HG03521 (cell line): ENCODE measurements around the gene WNK2.

Source experiments
- ATAC-seq: cut with Tn5 transposase; IDR thresholded peaks from one replicate; pipeline ENCODE4 v1.9.1; 2021; ENCODE audit warnings: mild to moderate bottlenecking, moderate library complexity; ENCODE audit not compliant: unreplicated experiment

WNK2 gene

DNA sequence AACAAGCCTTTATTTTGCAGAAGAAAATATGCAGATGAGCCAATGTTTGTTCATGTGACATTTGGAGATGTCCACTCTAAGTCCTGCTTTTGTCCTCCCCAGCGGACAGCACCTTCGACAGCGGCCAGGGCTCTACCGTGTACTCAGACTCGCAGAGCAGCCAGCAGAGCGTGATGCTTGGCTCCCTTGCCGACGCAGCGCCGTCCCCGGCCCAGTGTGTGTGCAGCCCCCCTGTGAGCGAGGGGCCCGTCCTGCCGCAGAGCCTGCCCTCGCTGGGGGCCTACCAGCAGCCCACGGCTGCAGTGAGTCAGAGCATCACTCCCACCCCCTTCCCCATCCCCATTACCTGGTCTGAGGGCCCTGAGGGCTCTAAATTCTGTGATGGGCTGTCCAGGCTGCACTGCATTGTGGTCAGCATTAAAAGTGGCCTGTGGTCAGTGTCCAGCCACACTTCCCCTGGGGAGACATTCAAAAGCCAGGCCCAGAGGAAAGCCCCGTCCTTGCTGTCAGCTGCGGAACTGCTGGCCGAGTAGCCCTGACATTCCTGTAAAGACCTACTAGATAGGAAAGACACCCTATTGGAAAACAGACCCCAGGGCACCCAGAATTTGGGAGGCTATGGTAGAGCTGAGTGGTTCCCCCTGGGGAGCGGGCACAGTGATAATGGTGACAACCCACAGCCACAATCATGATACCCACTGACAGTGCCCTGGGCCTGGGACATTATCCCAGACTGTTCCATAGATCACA, 69.0 kb downstream of the WNK2 start:
- ATAC-seq = no peak

DNA sequence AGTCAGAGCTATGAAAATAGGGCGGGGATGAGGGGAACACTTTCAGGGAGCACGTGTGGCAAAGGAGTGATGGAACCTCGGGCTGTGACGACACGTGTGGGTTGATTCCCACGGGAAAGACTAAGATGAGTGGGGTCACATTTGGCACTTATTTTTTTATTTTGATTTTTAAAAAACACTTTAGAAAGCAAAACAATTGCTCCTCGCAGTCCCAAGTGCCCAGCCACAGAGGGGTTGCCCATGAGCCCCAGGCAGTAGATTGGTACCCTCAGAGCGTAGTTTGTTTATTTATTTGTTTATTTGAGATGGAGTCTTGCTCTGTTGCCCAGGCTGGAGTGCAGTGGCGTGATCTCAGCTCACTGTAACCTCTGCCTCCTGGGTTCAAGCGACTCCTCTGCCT, 69.7 kb downstream of the WNK2 start:
- no peak for ATAC-seq

DNA sequence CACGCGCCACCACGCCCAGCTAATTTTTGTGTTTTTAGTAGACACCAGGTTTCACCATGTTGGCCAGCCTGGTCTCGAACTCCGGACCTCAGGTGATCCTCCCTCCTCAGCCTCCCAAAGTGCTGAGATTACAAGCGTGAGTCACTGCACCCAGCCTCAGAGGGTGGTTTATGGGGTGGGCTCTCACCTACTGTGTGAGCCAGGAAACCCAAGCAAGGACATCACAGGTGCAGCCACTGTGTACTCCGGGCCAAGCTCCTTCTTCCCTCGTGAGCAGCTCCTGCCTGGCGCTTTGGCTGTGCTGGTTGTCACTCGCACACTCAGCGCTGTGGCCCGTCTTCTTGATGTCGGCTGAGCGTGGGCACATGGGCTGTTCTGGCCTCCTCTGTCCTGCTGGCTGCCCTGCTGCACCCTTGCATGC, 70.1 kb downstream of the WNK2 start:
- no peak for ATAC-seq

DNA sequence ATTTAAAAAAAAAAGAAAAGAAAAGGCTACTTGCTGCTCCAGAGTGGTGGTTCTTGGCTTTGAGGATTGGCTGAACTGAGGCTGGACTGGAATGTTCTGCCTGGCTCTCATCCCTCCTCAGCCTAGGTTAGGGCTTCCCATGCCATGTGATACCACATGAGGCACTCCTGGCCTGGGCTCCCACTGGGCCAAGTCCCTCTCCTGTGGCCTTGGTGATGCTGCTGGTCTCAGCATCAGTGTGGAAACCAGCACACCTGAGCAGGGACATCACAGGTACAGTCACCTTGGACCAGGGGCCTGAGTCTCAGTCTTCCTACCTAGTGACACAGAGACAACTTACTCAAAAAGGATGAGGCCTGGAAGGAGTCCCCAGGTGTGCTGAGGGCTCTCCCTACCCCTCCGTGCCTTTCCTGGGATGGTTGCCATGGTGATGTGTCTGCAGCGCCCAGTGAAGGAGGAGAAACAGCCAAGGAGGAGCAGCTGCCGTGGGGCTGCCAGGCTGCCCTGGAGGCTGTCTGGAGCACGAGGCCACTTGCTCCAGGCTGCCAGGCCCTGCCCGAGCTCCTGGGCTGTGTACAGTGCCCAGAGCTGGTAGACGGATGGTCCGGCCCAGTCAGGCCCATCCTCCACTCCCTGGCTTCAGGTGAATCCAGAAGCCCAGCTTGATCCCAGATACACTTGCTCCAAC, 71.0 kb downstream of the WNK2 start:
- no peak for ATAC-seq

DNA sequence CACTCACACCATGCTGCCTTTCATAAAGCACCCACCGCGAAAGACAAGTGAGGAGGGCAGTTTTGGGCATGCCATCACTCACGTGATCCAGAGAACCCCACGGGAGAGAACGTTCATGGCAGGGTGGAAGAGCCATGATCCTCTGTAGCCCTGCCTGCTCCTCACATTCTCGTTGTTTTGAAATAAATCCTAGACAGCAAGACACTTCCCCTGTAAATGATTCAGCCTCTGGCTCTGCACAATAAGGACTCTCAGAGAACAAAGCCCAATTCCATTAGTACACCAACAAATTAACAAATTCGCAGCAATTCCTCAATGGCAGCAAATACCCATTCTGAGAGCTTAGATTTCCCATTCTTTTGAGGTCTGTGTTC, 71.5 kb downstream of the WNK2 start:
- no peak for ATAC-seq

DNA sequence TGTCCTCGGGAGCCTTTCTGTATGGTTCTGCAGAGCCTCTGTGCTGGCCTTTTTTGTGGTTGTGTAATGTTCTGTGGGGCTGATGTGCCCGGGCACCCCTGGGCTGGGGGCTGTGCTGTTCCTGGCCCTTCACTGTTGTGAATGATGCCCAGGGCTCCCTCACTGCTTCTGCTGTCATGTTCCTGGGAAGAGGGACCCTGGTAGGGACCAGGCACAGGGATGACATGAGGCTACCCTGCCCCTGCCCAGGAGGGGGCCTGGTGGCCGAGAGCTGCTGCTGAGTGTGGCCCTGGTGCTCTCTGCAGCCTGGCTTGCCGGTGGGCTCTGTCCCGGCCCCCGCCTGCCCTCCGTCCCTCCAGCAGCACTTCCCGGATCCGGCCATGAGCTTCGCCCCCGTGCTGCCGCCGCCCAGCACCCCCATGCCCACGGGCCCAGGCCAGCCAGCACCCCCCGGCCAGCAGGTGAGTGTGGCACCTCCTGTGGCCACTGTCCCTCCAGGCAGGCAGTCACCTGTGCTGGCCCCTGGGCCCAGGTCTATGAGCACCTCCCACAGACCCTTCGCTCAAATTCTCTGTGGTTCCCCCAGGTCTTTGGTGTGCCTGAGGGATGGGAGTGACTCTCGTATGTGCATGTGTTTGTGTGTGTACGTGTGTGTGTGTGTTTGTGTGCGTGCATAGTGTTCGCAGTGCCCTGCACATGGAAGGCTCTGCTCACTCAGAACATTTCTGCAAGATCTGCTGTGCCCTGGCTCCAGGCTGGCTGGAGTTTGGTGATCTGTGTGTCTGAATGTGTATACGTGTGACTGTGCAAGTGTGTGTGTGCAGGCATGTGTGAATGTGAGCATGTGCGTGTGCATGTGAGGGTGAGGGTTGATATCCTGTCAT, 72.3 kb downstream of the WNK2 start:
- ATAC-seq = no peak

DNA sequence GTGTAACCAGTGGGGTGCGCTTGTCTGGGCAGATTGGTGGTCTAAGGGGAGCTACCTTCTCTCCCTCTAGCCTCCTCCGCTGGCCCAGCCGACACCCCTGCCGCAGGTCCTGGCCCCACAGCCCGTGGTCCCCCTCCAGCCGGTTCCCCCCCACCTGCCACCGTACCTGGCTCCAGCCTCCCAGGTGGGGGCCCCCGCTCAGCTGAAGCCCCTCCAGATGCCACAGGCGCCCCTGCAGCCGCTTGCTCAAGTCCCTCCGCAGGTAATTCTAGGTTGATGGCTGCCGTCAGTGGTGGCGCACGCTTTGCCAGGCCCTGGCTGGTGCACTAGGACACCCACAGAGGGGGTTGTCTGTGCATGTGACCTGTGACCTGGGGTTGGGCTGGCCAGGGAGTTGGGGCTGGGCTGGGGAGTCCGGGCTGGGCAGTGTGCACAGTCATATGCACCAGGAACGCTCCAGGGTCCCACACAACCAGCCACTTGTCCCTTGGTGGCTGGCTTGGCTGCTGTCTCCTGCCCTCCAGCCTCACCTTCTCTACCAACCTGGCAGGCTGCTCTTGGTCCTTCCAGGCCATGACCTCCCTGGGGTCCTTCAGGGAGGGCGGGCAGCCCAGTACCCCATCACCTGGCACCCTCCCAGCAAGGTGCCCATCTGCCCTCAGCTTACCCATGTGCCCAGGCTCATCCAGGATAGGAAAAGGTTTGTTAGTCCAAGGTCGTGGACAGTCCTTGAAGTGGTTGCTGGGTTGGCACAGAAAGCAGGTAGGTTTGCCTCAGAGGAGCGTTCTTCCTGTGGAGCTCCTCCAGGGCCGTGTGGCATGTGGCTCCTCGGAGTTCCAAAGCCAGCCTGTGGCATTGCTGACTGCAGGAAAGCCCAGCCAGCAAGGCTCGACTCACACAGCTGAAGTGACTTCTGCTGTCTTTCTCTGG, 73.2 kb downstream of the WNK2 start:
- ATAC-seq = no peak

DNA sequence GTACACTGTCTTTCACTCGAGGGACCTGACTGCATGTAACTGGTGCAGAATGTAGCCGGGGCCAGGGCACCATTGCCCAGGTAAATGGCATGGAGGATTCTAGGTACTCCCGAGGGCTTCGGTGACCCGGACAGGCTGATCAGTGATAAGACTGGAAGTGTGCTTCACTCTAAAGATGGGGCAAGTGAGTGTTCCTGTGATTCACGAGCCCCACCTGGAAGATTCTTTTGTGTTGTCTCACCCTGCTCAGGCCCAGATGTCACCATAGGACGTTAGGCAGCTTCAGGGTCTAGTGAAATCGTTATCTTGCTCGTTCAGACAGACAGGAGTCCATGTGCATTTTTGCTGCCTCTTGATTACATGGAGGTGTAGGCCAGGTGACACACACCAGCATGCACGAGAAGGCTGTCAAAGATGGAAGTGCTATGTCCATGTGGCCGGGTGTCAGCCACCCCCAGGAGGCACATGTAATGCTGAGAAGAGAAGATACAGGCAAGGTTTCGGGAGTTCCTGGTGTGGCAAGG, 73.9 kb downstream of the WNK2 start:
- ATAC-seq = no peak

DNA sequence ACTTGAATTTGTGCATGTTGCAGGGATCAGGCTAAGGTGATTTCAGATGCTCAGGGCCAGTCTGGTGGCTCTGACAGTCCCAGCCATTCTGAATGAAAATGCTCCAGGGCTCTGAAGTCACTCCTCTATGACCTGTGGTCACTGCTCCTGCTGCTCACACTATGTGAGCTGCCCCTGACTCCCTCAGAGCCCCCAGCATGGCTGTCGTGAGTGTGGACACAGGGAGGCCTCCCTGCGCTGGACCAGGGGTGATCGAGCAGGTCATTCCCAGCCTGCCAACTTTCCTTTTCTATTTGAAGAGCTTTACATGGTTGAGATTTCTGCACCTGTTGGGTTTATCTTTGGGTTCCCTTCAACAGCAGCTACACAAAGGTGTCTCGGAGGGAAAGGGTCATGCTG, 74.5 kb downstream of the WNK2 start:
- ATAC-seq = no peak

DNA sequence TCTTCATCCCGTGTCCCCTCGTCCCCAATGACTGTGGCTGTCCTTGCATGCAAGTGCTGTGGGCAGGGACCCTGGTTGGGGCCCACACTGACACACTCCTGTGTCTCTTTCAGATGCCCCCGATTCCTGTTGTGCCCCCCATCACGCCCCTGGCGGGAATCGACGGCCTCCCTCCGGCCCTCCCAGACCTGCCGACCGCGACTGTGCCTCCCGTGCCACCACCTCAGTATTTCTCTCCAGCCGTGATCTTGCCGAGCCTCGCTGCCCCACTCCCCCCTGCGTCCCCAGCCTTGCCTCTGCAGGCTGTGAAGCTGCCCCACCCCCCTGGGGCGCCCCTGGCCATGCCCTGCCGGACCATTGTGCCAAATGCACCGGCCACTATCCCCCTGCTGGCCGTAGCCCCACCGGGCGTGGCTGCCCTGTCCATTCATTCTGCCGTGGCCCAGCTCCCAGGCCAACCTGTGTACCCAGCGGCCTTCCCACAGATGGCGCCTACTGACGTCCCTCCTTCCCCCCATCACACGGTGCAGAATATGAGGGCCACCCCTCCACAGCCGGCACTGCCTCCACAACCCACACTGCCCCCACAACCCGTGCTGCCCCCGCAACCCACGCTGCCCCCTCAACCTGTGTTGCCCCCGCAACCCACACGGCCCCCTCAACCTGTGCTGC, 75.0 kb downstream of the WNK2 start:
- ATAC-seq = no peak

DNA sequence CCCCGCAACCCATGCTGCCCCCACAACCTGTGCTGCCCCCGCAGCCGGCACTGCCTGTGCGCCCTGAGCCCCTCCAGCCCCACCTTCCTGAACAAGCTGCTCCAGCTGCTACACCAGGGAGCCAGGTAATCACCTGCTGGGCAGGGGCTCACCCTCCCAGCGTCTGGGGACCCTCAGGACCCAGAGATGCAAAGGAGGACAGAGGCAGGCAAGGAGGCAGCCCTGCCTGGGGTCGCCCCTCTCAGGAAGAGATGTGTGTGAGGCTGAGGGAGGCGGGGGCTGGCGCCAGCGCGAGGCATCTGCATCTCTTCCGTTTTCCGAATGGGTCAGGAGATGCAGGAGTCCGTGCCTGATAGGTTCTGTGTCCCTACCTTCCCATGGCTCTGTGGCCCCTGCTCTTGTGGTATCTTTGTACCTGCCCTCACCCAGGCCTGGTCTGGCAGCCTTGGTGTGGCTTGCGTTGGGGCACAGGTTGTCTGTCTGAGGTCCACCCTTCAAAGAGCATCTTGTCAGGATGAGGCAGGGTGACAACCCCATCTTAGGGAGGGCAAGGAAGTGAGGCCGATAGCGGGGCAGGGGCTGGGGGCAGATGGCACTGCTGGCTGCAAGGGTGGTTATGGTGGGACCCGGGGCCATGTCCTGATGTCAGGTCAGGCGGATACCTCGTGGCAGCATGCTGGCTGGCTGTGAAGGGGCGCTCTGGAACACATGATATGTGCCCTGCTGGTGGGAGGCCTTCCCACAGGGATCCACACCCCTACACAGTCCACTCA, 75.7 kb downstream of the WNK2 start:
- ATAC-seq = no peak

DNA sequence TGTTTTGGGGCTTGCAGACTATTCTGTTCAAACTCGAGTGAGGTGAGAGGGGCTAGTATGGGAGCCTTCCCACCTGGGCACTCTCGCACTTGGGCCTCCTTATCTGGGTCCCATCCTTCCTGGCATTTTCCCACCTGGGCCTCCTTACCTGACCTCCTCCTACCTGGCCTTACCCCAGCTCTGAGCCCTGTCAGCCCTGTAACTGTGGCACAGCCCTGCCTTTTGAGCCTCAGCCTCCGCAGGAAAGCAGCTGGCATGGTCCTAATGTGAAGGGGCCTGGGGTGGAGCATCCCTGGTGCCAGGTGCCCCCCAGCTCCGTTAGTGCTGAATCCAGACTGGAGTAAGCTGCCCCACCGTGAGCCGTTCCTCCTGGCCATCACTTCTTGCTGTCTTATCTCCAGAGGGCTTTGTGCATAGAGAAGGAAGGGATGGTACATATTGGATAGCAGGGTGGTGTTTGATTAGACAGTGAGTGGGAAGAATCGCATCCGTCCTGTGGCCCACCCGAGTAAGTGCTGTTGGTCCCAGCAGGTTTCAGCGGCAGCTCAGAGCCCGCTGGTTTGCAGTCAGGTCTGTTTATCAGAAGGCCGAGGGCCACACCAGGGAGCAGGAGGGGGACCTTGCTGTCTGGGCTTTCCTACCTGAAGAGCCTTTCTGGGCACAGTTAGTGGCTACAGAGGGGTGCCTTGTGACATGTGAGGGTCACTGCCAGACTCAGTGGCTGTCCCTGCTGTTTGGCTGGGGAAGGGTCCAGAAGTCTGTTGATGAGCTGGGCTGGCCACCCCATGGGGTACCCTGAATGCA, 76.5 kb downstream of the WNK2 start:
- no peak for ATAC-seq

DNA sequence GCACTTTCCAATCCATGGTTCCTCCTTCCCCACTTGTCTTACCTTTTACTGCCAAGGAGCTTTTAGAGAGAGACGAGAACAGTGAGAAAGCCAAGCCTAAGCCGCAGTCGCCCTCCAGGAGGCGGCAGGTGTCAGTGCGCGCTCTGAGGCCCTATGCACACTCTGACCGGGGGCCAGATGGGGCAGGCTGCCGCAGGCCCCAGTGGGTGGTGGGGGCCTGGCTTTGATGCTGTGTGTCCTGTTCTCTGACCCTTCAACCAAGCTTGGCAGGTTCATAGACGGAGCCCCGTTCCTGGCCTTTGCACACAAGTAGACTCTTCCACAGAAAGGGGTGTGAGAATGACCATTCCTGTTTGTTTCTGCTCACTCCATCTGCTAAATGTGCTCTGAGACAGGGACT, 77.3 kb downstream of the WNK2 start:
- no peak for ATAC-seq

DNA sequence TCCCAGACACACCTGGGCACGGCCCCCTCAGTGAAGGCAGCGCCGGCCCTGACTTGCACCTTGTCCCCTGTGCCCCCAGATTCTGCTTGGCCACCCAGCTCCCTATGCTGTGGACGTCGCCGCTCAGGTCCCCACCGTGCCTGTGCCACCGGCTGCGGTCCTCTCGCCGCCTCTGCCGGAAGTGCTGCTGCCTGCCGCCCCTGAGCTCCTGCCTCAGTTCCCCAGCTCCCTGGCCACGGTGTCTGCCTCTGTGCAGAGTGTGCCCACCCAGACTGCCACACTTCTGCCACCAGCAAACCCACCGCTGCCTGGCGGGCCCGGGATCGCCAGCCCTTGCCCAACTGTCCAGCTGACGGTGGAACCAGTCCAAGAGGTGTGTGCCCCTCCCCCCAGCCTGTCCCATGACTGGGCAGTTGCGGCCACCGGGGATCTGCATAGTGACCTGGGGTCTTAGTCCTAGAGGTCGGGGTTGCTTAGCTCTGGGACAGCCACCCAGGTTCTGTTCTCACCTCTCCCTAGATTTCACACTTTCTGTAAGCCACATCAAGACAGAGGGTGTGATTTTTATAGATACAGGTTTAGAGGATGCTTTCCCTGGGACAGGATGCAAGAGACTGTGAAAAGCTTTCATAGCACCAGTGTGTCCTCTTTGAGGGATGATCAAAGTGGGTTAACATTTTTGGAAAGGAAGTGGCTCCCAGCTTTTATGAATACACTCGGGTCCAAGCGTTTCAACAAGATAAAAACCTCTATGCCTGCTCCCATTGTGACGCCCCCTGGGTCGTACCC, 78.0 kb downstream of the WNK2 start:
- no peak for ATAC-seq

DNA sequence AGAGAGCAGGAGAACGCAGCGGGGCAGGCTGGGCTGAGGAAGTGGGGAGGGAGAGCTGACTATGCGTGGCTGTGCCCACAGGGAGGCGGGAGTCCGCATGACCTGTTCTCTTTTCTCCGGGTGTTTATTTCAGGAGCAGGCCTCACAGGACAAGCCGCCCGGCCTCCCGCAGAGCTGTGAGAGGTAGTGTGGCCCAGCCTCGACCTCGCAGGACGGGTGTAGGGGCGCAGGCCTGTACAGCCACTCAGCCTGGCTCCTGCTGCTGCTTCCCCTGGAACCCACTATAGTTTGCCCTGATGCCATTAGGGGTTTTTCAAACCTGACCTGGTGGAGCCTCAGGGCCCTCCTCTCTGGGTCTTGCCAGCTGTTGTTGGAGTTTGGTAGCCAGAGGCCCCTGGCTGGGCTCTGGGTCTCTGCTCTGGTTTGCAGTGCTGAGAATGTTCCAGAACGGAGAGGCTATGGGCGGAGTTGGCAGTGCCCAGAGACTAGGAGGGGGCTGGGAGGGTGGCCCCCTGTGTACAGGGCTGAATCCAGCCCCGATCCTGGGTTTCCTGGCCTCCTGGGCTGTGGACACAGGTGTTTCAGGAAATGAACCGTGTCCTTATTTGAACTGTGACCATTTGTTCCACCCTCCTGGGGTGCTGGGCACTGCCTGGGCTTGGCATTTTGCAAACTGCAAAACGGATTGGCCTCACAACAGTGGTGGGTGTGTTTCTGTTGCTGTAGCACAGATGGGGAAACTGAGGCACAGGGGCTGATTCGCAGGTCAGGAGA, 78.8 kb downstream of the WNK2 start:
- no peak for ATAC-seq

DNA sequence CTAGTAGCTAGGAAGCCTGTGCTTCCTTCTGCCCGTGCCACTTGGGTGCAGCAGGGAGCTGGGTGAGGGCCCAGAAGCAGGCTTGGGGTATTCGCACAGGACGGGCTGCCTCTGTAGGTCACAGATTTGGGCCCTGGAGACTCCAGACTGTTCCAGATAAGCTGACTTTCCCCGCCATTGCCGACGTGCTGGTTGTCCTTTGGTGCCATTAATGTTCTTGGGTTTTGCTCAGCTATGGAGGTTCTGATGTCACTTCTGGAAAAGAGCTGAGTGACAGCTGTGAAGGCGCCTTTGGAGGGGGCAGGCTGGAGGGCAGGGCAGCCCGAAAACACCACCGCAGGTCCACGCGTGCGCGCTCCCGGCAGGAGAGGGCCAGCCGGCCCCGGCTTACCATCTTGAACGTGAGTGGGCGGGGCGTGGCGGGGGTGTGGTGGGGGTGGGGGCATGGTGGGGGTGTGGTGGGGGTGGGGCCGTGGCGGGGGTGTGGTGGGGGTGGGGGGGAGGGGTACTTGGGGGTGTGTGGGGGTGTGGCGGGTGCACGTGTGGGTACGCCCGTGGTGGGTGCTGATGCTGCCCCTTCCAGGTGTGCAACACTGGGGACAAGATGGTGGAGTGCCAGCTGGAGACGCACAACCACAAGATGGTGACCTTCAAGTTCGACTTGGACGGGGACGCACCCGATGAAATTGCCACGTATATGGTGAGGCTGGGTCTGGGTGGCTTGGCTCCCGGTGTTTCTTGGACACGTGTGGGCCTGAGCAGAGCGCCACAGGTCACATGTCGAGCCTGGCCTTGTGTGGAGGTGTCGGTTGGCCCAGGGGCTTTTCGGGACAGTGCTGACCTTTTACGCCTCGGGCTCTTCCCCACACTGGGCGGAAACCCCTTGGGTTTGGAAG, 79.6 kb downstream of the WNK2 start:
- no peak for ATAC-seq
